Measurements from ENCODE around the gene CDCA8. TPM values are rescaled to one million over a fixed set of nuclear protein-coding genes. Genes with fewer than 3 reads are reported as not detected.

Gene CDCA8
- total and polyA plus RNA-seq, 2 experiments from 2014 or later, result 31.6 to 37.9 TPM

DNA sequence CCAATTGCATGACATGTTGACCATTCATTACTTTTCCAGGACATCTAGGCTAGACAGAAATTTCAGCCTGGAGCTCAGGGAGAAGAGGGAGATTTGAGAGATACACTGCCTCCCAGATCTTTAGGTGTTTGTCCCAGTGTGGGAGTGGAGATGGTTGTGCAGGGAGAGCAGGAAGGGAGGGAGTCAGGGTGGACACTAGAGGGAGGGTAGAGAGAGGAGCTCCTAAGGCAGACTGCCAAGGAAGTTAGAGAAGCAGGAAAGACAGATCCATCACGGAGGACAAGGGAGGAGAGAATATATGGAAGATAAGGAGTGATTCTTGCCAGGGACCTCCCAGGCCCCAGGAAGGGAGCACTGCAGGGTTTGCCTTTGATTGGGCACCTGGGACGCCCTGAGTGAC is 8.7 kb downstream of the CDCA8 start (continued):
- TF ChIP-seq, protein P1, sequence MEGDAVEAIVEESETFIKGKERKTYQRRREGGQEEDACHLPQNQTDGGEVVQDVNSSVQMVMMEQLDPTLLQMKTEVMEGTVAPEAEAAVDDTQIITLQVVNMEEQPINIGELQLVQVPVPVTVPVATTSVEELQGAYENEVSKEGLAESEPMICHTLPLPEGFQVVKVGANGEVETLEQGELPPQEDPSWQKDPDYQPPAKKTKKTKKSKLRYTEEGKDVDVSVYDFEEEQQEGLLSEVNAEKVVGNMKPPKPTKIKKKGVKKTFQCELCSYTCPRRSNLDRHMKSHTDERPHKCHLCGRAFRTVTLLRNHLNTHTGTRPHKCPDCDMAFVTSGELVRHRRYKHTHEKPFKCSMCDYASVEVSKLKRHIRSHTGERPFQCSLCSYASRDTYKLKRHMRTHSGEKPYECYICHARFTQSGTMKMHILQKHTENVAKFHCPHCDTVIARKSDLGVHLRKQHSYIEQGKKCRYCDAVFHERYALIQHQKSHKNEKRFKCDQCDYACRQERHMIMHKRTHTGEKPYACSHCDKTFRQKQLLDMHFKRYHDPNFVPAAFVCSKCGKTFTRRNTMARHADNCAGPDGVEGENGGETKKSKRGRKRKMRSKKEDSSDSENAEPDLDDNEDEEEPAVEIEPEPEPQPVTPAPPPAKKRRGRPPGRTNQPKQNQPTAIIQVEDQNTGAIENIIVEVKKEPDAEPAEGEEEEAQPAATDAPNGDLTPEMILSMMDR (conservative IDR thresholded peaks at IDR 0.05; ENCODE audit: low read depth in 2 of 2), result no peak
- TF ChIP-seq EZH2 (IDR thresholded peaks at IDR 0.05; ENCODE audit: low read depth, unreplicated experiment) (no peak), NANOG (IDR thresholded peaks at IDR 0.05; ENCODE audit: borderline replicate concordance) (no peak), CREB1 (CRISPR knock-in tag; IDR thresholded peaks at IDR 0.05; ENCODE audit: low read depth) (no peak), EZH2phosphoT487 (IDR thresholded peaks at IDR 0.05; ENCODE audit: unreplicated experiment) (no peak)
- TF ChIP-seq, protein P2, sequence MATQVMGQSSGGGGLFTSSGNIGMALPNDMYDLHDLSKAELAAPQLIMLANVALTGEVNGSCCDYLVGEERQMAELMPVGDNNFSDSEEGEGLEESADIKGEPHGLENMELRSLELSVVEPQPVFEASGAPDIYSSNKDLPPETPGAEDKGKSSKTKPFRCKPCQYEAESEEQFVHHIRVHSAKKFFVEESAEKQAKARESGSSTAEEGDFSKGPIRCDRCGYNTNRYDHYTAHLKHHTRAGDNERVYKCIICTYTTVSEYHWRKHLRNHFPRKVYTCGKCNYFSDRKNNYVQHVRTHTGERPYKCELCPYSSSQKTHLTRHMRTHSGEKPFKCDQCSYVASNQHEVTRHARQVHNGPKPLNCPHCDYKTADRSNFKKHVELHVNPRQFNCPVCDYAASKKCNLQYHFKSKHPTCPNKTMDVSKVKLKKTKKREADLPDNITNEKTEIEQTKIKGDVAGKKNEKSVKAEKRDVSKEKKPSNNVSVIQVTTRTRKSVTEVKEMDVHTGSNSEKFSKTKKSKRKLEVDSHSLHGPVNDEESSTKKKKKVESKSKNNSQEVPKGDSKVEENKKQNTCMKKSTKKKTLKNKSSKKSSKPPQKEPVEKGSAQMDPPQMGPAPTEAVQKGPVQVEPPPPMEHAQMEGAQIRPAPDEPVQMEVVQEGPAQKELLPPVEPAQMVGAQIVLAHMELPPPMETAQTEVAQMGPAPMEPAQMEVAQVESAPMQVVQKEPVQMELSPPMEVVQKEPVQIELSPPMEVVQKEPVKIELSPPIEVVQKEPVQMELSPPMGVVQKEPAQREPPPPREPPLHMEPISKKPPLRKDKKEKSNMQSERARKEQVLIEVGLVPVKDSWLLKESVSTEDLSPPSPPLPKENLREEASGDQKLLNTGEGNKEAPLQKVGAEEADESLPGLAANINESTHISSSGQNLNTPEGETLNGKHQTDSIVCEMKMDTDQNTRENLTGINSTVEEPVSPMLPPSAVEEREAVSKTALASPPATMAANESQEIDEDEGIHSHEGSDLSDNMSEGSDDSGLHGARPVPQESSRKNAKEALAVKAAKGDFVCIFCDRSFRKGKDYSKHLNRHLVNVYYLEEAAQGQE (IDR thresholded peaks at IDR 0.05; ENCODE audit: unreplicated experiment), result no peak

DNA sequence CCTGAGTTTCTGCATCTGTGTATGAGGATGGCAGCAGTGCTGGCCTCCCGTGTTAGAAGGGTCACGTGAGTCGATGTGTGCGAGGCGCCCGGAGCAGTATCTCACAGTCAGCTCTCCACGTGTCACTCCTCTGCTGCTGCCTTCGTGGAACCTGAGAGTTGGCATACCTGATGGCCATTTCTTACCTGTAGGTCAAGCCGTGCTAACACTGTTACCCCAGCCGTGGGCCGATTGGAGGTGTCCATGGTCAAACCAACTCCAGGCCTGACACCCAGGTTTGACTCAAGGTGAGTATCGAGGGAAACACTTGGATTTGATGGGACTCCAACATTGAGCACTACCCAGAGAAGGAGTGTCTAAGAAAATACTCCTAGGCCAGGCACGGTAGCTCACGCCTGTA is 10.7 kb downstream of the CDCA8 start:
- Histone ChIP-seq H3K27me3 (ENCODE audit: insufficient read depth) (no peaks in the 10 kb centered on the region), H3K79me2 (replicated peaks; ENCODE audit: insufficient read depth) (no peaks in the 10 kb centered on the region), H3K4me3 (no peak overlapping the region), H3F3A (replicated peaks; ENCODE audit: low read depth) (no peaks in the 10 kb centered on the region), H4K20me1 (replicated peaks; ENCODE audit: insufficient read depth) (0 out of 2 replicates have a peak, but pooled peaks cover 3% of the 10 kb centered on the region), H3K9me2 (ENCODE audit: insufficient read depth) (no peaks in the 10 kb centered on the region), H3K27ac (ENCODE audit: low read depth) (no peak overlapping the region), H3K4me2 (no peak overlapping the region), H3K36me3 (ENCODE audit: insufficient read depth) (peaks cover 63% of the 10 kb centered on the region), H3K4me1 (ENCODE audit: insufficient read depth) (no peaks in the 10 kb centered on the region), H2AFZ (no peak overlapping the region)
- no peak overlapping the region for H3K4me3 Mint-ChIP-seq
- H3K36me3 Mint-ChIP-seq (ENCODE audit: low read depth), result peaks cover 86% of the 10 kb centered on the region
- no peak for ATAC-seq
- no peaks in the 10 kb centered on the region for H3K4me1 Mint-ChIP-seq
- H3K27ac Mint-ChIP-seq, result no peak overlapping the region
- H3K9me3 Mint-ChIP-seq, result no peaks in the 10 kb centered on the region
- DNase-seq (ENCODE audit: low spot score), result no peak
- H3K27me3 Mint-ChIP-seq (ENCODE audit: insufficient read depth, low read depth, poor library complexity), result peaks cover 1% of the 10 kb centered on the region
- TF ChIP-seq STAT1 (IDR thresholded peaks at IDR 0.05; ENCODE audit: unreplicated experiment), result no peak
- TF ChIP-seq, protein P3, sequence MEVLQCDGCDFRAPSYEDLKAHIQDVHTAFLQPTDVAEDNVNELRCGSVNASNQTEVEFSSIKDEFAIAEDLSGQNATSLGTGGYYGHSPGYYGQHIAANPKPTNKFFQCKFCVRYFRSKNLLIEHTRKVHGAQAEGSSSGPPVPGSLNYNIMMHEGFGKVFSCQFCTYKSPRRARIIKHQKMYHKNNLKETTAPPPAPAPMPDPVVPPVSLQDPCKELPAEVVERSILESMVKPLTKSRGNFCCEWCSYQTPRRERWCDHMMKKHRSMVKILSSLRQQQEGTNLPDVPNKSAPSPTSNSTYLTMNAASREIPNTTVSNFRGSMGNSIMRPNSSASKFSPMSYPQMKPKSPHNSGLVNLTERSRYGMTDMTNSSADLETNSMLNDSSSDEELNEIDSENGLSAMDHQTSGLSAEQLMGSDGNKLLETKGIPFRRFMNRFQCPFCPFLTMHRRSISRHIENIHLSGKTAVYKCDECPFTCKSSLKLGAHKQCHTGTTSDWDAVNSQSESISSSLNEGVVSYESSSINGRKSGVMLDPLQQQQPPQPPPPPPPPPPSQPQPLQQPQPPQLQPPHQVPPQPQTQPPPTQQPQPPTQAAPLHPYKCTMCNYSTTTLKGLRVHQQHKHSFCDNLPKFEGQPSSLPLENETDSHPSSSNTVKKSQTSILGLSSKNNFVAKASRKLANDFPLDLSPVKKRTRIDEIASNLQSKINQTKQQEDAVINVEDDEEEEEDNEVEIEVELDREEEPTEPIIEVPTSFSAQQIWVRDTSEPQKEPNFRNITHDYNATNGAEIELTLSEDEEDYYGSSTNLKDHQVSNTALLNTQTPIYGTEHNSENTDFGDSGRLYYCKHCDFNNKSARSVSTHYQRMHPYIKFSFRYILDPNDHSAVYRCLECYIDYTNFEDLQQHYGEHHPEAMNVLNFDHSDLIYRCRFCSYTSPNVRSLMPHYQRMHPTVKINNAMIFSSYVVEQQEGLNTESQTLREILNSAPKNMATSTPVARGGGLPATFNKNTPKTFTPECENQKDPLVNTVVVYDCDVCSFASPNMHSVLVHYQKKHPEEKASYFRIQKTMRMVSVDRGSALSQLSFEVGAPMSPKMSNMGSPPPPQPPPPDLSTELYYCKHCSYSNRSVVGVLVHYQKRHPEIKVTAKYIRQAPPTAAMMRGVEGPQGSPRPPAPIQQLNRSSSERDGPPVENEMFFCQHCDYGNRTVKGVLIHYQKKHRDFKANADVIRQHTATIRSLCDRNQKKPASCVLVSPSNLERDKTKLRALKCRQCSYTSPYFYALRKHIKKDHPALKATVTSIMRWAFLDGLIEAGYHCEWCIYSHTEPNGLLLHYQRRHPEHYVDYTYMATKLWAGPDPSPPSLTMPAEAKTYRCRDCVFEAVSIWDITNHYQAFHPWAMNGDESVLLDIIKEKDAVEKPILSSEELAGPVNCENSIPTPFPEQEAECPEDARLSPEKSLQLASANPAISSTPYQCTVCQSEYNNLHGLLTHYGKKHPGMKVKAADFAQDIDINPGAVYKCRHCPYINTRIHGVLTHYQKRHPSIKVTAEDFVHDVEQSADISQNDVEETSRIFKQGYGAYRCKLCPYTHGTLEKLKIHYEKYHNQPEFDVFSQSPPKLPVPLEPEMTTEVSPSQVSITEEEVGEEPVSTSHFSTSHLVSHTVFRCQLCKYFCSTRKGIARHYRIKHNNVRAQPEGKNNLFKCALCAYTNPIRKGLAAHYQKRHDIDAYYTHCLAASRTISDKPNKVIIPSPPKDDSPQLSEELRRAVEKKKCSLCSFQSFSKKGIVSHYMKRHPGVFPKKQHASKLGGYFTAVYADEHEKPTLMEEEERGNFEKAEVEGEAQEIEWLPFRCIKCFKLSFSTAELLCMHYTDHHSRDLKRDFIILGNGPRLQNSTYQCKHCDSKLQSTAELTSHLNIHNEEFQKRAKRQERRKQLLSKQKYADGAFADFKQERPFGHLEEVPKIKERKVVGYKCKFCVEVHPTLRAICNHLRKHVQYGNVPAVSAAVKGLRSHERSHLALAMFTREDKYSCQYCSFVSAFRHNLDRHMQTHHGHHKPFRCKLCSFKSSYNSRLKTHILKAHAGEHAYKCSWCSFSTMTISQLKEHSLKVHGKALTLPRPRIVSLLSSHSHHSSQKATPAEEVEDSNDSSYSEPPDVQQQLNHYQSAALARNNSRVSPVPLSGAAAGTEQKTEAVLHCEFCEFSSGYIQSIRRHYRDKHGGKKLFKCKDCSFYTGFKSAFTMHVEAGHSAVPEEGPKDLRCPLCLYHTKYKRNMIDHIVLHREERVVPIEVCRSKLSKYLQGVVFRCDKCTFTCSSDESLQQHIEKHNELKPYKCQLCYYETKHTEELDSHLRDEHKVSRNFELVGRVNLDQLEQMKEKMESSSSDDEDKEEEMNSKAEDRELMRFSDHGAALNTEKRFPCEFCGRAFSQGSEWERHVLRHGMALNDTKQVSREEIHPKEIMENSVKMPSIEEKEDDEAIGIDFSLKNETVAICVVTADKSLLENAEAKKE (CRISPR knock-in tag; IDR thresholded peaks at IDR 0.05), result no peak
- no peak for TF ChIP-seq JUNB (IDR thresholded peaks at IDR 0.05; ENCODE audit: unreplicated experiment)
- TF ChIP-seq, protein P2 (IDR thresholded peaks at IDR 0.05; ENCODE audit: unreplicated experiment), result no peak
- TF ChIP-seq CREB1 (CRISPR knock-in tag; IDR thresholded peaks at IDR 0.05; ENCODE audit: low read depth), result no peak
- no peak for TF ChIP-seq EZH2 (IDR thresholded peaks at IDR 0.05; ENCODE audit: low read depth, unreplicated experiment)
- TF ChIP-seq POLR2AphosphoS5 (IDR thresholded peaks at IDR 0.05; ENCODE audit: low read depth), result no peak
